Progenitor cell of endocrine pancreas (in vitro differentiated cells): ENCODE results near the gene SPNS1. TPM values are rescaled to one million over a fixed set of nuclear protein-coding genes. Genes with fewer than 3 reads are reported as not detected.

ENCODE experiments used
- DNase-seq: peaks from one replicate; pipeline ENCODE4 v3.0.0; 2021; ENCODE audit warnings: low spot score; ENCODE audit not compliant: unreplicated experiment
- H3K27ac Mint-ChIP-seq: 2 replicates; pipeline ENCODE4 v1.8.0; 2021; ENCODE audit warnings: mild to moderate bottlenecking, moderate library complexity, mixed read lengths
- H3K27me3 Mint-ChIP-seq: 2 replicates; pipeline ENCODE4 v1.8.0; 2021; ENCODE audit warnings: mixed read lengths
- H3K36me3 Mint-ChIP-seq: 2 replicates; pipeline ENCODE4 v1.8.0; 2022; ENCODE audit warnings: mixed read lengths; ENCODE audit not compliant: insufficient read depth
- H3K4me1 Mint-ChIP-seq: 2 replicates; pipeline ENCODE4 v1.8.0; 2021; ENCODE audit warnings: low read depth, mixed read lengths
- H3K4me3 Mint-ChIP-seq: 2 replicates; pipeline ENCODE4 v1.8.0; 2021; ENCODE audit warnings: low read depth, mild to moderate bottlenecking, moderate library complexity, mixed read lengths
- H3K9me3 Mint-ChIP-seq: 2 replicates; pipeline ENCODE4 v1.8.0; 2021; ENCODE audit warnings: low read depth, mixed read lengths
- CTCF ChIP-seq: fragments of 200-600 bp; sonication (generic); IDR thresholded peaks from one replicate; pipeline ENCODE4 v1.5.0; 2021; ENCODE audit warnings: antibody characterized with exemption, mild to moderate bottlenecking; ENCODE audit not compliant: unreplicated experiment
- total RNA-seq: library from RNA; stranded (reverse); gene quantifications from 2 replicates; pipeline ENCODE4 v1.2.1, GENCODE V29; 2021

SPNS1 gene
- total RNA-seq, 1 donor from 2014 or later = 41.1 TPM

GRCh38 chr16:28982418-28982817 is 7.8 kb downstream of the SPNS1 start:
- Mint-ChIP-seq H3K4me1 (no peaks in the 10 kb centered on the region), H3K9me3 (no peaks in the 10 kb centered on the region), H3K36me3 (peaks cover 19% of the 10 kb centered on the region), H3K27me3 (no peaks in the 10 kb centered on the region), H3K4me3 (no peak overlapping the region), H3K27ac (no peak overlapping the region)
- no peak for DNase-seq
- no peak for TF ChIP-seq CTCF

GRCh38 chr16:28982949-28983348 is 8.4 kb downstream of the SPNS1 start:
- no peak for DNase-seq
- Mint-ChIP-seq H3K9me3 (no peaks in the 10 kb centered on the region), H3K36me3 (peaks cover 20% of the 10 kb centered on the region), H3K4me1 (no peaks in the 10 kb centered on the region), H3K4me3 (no peak overlapping the region), H3K27me3 (no peaks in the 10 kb centered on the region), H3K27ac (no peak overlapping the region)
- TF ChIP-seq CTCF = no peak

- Mint-ChIP-seq H3K27ac (no peak overlapping the region), H3K36me3 (peaks cover 21% of the 10 kb centered on the region), H3K27me3 (no peaks in the 10 kb centered on the region), H3K9me3 (no peaks in the 10 kb centered on the region), H3K4me3 (no peak overlapping the region), H3K4me1 (no peaks in the 10 kb centered on the region)
- no peak for DNase-seq
- no peak for TF ChIP-seq CTCF
Observed at GRCh38 chr16:28983644-28984043, 9.1 kb downstream of the SPNS1 start.

- no peak overlapping the region for H3K27ac Mint-ChIP-seq
- H3K9me3 Mint-ChIP-seq = no peaks in the 10 kb centered on the region
- no peak overlapping the region for H3K4me3 Mint-ChIP-seq
- no peaks in the 10 kb centered on the region for H3K27me3 Mint-ChIP-seq
- H3K36me3 Mint-ChIP-seq = peaks cover 21% of the 10 kb centered on the region
- H3K4me1 Mint-ChIP-seq = no peaks in the 10 kb centered on the region
- TF ChIP-seq CTCF = no peak
- no peak for DNase-seq
Observed at GRCh38 chr16:28984091-28984490, 9.5 kb downstream of the SPNS1 start.

GRCh38 chr16:28984619-28985135 is 10.1 kb downstream of the SPNS1 start, which contains the start of gene LAT:
TSS of gene LAT (plus strand) at chr16:28985052. CDS start at chr16:28985418, 366 bp downstream.
- H3K27me3 Mint-ChIP-seq = no peaks in the 10 kb centered on the region
- H3K4me1 Mint-ChIP-seq = no peaks in the 10 kb centered on the region
- no peak for DNase-seq
- no peaks in the 10 kb centered on the region for H3K9me3 Mint-ChIP-seq
- H3K36me3 Mint-ChIP-seq = peaks cover 21% of the 10 kb centered on the region
- no peak for TF ChIP-seq CTCF
- no peak within 1 kb of the TSS for H3K27ac Mint-ChIP-seq
- H3K4me3 Mint-ChIP-seq = no peak within 1 kb of the TSS
